Transverse colon (tissue), 4 donors: Measurements from ENCODE around the gene LPCAT1.

ENCODE experiments used
- POLR2A ChIP-seq: fragments of 450-650 bp; IDR thresholded peaks from one replicate; pipeline ENCODE4 v1.6.1; 2016; ENCODE audit warnings: antibody characterized with exemption, mild to moderate bottlenecking, moderate library complexity
- POLR2AphosphoS5 ChIP-seq, 3 donors: sonication (generic); formaldehyde crosslinking; IDR thresholded peaks; one replicate each; pipeline ENCODE4 v1.6.1; 2016; ENCODE audit warnings: antibody characterized with exemption in 3 of 3
- TF ChIP-seq, protein P1 (sequence below), 5 experiments: fragments of 200-600 bp in 3 of 5; fragments of 450-650 bp in 2 of 5; sonication (generic) in 3 of 5; IDR thresholded peaks; 1 replicate in 2 of 5; 2 replicates in 3 of 5; pipeline ENCODE4 v1.5.1; 2016 to 2017; ENCODE audit warnings: antibody characterized with exemption in 5 of 5, inconsistent platforms in 3 of 5, mild to moderate bottlenecking in 2 of 5, moderate library complexity in 1 of 5

DNA sequence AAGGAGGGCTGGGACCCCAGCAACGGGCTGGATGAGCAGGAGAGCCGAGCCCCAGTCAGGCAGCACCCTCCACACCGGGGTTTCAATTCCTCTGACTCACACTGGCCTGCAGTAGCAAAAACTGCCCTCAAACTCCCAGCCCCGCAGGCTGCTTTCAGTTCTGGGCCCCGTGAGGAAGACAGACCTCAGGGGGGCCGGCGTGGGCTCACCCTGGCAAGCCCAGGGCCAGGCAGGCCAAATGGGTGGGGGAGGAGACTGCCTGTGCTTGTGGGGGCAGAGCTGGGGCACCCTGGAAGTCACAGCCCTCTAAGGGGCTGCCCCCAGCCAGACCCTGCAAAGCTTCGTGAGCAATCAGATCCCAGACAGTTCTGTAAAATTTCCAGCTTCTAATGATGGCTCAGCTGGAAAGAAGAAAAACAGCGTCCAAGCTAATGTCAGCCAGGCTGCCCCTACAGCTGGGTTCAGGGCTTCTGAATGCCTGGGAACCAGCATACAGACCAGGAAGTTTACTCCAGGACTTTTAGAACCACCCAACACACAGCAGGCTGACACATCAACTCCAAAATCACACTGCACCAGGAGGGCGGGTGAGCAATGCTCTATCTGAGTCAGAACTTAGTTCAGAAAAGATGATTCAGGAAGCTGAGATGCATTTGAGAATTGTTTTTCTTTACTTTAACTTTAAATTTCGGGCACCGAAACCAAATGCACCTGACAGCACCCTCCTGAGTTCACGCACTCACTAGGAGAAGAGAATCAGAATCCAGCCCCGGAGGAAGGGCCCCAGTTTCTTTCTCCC is 34.7 kb downstream of the LPCAT1 start:
- TF ChIP-seq, protein P1, sequence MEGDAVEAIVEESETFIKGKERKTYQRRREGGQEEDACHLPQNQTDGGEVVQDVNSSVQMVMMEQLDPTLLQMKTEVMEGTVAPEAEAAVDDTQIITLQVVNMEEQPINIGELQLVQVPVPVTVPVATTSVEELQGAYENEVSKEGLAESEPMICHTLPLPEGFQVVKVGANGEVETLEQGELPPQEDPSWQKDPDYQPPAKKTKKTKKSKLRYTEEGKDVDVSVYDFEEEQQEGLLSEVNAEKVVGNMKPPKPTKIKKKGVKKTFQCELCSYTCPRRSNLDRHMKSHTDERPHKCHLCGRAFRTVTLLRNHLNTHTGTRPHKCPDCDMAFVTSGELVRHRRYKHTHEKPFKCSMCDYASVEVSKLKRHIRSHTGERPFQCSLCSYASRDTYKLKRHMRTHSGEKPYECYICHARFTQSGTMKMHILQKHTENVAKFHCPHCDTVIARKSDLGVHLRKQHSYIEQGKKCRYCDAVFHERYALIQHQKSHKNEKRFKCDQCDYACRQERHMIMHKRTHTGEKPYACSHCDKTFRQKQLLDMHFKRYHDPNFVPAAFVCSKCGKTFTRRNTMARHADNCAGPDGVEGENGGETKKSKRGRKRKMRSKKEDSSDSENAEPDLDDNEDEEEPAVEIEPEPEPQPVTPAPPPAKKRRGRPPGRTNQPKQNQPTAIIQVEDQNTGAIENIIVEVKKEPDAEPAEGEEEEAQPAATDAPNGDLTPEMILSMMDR (IDR thresholded peaks at IDR 0.05) = no peak
- TF ChIP-seq POLR2A (no peak), POLR2AphosphoS5 (IDR thresholded peaks at IDR 0.05) (no peak)
